ENCODE measurements around the gene C2orf78.

DNA sequence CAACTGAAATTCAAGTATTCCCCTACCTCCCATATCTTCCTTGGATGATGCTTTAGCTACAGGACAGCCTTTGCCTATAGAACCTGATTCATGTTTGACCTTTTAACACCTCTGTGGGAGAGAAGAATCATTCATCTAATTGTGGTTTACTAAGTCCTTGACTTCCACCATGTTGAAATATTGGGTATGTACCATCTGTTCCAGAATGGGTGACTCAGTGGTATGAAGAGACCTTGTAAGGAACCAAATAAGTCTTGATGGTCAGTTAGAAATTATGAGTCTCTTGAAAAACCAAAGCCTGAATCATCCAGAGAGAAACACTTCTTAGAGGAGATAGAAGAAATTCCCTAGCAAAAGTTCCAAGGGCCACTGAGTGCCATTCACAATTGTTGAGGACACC lies 72.2 kb downstream of the C2orf78 start:
- TF ChIP-seq, protein P1, sequence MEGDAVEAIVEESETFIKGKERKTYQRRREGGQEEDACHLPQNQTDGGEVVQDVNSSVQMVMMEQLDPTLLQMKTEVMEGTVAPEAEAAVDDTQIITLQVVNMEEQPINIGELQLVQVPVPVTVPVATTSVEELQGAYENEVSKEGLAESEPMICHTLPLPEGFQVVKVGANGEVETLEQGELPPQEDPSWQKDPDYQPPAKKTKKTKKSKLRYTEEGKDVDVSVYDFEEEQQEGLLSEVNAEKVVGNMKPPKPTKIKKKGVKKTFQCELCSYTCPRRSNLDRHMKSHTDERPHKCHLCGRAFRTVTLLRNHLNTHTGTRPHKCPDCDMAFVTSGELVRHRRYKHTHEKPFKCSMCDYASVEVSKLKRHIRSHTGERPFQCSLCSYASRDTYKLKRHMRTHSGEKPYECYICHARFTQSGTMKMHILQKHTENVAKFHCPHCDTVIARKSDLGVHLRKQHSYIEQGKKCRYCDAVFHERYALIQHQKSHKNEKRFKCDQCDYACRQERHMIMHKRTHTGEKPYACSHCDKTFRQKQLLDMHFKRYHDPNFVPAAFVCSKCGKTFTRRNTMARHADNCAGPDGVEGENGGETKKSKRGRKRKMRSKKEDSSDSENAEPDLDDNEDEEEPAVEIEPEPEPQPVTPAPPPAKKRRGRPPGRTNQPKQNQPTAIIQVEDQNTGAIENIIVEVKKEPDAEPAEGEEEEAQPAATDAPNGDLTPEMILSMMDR (IDR thresholded peaks at IDR 0.05; ENCODE audit: low read depth, low read length) = no peak
- TF ChIP-seq EZH2phosphoT487 (IDR thresholded peaks at IDR 0.05; ENCODE audit: low read depth) = no peak

All from OCI-LY3 (cell line).